Measurements from ENCODE around the gene MAN1C1.

Gene MAN1C1

DNA sequence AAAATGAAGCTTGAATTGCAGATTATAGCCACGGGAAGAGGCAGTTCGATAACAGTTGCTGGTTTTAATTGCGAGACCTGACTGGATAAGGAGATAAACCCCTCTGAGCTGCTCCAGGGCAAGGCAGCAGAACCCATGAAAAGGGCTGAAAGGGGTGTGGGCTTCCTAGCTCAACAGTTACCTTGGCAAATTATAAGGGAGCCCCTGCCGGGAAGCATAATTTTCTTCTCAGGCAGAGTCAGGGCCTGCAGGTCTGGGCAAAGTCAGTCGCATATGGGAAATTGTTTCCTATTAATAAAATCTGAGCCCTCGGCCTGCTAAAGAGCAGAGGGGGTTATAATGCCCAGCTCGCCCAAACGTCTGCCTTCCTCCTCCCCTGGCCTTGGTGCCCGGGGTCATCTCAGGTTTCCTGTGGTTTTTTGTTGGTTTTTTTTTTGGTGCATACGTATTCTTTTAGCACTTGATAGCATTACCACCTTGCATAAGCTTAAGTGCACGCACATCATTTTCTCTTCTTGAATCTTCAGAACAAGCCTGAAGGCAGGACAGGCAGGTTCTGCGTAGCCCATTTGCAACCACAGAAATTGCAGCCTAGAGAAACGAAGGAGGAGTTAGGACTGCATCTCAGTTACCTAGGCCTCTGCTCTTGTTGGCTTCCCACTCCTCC is 149.5 kb downstream of the MAN1C1 start:
- ATAC-seq = no peak

DNA sequence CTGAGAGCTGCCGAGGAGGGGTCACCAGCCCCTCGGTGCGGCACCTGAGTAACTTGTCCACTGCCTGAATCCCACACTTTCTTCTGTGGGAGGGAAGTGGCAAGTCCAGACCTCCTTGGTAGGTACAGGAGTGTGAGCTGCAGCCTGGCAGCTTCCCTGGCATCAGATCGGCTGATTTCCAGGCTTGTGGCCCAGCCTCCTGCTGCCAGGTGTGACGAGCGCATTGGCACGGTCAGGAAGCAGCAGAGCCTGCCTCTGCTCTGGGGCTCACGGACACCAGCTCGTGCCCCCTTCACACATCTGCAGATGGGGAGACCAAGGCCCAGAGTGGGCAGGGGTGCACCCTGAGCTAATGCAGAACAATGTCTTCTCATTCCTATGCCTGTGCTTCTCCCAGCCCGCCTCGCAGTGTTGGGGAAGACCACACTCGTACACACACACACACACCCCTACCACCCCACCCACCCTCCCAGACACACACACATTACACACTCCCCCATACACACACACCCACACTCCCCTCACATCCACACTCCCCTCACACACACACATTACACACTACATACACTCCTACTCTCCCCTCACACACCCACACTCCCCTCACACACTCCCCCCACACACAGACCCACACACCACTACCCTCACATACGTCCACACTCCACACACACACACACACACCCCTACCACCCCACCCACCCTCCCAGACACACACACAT is 150.3 kb downstream of the MAN1C1 start:
- ATAC-seq = no peak

DNA sequence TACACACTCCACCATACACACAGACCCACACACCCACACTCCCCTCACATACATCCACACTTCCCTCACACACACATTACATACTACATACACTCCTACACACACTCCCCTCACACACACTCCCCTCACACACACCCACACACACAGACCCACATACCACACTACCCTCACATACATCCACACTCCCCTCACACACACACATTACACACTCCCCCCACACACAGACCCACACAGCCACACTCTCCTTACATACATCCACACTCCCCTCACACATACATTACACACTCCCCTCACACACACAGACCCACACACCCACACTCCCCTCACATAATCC is 150.8 kb downstream of the MAN1C1 start:
- ATAC-seq = no peak

DNA sequence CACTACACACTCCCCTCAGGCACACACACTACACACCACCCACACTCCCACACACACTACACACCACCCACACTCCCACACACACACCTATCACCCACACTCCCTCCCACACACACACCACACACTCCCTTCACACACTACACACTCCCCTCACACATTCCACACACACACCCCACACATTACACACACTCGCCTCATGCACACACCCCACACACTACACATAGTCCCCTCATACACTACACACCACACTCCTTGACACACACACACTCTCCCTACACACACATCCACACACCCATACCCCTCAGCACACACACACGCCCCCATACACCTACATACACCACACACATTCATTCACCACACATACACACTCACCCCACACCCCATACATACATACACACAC is 152.4 kb downstream of the MAN1C1 start:
- no peak for ATAC-seq

DNA sequence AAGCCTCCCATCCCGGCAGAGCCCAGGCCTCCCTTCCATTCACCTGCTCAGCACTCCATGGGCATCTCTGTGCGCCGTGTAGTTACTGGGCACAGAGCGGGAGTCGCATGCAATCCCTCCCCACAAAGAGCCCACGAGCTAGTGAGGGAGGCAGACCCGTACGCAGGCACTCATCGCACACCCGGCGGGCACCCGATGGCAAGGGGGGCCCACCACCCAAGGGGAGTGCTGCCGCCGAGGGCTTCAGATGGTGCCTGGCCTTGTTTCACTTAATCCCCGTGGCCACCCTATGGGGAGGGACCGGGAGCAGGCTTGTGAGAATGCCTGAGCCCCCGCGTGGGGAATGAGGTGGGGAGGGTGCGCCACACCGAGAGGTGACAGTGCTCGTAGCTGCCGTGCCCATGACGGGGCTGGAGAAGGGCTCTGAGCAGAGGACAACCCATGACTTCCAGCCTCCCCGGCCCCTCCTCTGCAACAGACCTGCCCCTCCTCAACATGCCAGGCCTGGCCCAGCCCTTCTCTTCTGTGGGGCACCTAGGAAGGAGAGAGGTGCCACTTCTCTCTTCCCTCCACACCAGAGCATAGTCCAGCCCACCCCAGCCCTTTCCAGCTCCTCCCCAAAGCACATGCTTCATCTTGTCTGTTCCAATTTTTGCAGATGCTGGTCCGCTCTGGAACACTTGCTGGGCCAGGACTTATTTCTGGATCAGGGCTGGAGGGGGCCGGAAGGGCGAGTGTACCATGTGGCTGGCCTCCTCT is 153.2 kb downstream of the MAN1C1 start:
- ATAC-seq = no peak

DNA sequence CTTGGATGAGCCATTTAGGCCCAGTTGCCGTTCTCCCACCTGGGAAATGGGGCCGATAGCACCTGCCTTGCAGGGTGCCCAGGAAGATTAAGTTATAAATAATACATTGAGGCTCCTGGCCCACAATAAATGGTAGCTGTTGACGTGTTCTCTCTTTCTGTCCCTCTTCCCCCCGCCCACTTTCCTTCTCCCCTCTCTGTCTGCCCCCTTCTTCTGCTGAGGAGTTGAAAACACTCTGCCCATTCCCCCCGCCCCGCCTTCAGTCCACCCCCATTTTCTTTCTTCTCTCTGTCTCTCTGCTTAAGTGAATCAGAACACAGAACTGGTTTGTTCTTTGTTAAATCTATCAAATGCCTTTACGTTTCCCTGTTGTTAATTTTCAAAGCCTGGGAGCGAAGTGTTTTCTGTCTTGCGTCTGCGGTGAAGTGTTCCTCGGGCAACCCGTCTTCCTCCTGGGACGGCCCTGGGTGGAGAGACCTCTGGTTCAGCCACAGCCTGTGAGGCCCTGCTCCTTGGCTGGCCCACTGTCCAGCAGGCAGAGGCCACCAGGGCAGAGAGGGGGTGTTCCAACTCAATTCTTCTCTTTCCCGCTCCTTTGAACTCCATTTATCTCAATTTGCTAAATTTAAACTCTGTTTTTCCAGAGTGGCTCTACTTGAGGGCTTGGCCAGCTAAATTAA is 154.1 kb downstream of the MAN1C1 start:
- ATAC-seq = no peak

DNA sequence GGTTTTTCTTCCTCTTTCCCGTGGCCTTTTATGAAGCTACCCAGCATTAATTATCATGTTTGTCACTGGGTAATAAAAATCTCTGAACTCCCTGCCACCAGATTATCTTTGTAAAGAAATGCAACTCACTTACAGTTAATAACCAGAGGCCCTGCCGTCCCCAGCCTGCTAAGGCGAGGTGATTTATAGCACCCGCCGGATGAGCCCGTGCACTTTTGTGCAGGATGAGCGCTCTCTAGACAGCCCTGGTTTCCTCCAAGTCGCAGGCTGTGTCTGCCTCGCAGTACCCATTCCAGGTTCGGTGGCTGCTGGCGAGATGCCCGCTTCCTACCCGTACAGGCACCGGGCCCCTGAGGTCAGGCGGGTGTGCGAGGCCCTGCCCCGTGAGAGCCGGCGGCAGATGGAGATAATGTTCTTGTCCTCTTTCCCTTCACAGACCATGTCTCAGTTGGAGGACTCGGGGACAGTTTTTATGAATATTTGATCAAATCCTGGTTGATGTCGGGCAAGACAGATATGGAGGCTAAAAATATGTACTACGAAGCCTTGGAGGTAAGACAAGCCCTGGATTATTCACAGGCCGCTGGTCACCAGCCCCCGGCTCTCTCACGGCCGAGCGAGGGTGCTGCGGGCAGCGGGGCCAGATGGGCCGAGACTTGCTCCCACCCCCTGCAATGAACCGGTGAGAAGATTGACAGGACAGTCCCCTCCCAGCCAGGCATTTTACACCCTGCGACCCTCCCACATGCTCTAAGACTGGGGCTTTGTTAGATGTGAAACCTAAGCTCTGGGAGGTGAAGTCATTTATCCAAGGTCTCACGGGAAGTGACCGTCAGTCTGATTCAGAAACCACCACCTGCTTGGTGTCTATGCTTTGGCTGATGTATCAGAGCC is 154.9 kb downstream of the MAN1C1 start:
- no peak for ATAC-seq

DNA sequence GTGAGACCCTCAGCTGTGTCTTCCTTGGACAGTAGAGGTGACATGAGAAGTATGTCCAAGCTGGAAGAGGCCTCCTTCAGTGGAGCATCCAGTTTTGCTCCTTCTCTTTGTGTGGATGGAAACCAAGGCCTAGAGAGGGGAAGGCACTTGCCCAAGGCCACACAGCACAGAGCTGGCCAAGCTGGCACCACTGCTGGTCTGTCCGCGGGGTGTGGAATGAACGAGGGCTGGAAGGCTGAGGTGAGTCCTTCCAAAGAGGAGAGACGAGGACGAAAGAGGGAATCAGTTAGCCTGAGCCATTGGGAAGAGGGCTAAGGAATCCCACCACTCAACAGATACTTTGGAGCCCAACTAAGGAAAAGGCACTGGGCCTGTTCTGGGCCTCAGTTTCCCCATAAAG is 155.6 kb downstream of the MAN1C1 start:
- ATAC-seq = no peak

DNA sequence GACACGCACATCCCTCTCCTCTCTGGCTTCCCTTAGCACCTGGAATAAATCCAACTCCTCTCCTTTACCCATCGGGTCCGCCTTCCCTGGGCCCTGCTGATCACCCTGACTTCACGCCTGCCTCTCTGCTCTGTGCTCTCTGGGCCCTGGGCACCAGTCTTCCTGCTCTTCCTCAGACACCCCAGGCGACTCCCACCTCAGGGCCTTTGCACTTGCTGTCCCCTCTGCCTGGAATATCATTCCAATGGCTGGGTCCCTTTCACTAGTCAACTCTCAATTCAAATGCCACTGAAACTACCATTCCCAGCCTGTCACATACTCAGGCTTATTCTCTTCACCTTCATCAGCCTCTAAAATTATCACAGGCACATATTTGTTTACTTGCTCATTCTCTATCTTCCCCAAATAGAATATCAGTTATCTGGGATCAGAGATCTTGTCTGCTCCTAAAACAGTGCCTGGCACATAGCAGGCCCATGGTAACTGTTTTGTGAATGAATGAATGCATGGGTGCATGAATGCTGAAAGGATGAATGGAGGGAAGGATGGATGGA is 156.2 kb downstream of the MAN1C1 start:
- no peak for ATAC-seq

DNA sequence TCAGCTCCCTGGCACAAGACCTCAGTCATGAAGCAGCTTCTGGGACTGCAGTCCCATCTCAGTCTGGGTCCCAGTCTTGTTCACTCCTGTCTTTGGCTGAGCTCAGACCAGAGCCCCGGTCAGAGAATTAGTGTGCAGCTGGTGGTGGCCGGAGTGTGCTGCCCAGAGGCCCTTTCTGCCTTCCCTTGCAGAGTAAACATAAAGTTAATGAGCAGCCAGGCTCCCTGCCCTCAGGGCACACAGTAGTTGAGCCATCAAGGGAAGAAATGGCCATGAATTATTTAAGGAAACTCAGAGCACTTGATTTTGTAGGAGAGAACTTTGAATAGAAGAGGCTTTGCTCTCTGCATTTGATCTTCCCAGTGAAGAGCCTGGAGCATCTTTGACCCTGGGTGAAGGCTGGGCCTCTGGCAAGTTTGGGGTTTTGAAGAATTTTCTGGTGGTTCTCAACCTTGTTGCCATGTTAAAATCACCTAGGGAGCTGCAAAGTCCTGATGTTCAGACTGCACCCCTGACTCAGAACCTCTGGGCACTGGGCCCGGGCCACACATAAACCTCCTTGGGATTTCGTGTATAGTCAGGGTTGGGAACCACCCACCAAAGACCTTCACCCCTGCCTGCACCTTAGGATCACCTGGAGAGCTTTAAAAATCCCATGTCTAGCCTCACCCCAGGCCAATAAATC is 157.0 kb downstream of the MAN1C1 start:
- no peak for ATAC-seq

DNA sequence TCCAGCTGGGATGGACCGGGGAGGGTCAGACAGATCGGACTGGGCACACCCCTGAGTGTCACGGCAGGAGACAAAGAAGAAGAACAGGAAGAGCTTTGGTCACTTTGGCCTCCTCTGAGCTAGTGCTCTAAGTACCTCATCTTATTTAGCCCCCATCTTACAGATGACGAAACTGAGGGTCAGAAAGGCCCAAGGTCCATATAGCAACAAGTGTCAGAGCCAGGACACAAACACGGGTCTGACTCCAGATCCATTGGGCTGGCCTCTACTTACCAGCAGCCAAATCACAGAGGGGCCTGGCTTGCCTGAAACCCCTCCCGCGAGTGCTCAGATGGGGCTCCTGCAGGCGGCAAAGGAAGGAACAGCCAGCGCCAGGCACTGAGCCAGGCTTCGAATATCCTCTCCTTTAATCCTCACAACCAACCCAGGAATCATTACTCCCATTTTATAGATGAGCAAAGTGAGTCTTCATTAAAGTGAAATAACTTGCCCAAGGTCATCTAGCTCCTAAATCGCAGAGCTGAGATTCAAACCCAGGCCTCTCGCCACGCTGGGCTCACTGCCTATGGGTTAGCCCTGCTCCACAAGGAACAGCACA is 157.7 kb downstream of the MAN1C1 start:
- no peak for ATAC-seq

DNA sequence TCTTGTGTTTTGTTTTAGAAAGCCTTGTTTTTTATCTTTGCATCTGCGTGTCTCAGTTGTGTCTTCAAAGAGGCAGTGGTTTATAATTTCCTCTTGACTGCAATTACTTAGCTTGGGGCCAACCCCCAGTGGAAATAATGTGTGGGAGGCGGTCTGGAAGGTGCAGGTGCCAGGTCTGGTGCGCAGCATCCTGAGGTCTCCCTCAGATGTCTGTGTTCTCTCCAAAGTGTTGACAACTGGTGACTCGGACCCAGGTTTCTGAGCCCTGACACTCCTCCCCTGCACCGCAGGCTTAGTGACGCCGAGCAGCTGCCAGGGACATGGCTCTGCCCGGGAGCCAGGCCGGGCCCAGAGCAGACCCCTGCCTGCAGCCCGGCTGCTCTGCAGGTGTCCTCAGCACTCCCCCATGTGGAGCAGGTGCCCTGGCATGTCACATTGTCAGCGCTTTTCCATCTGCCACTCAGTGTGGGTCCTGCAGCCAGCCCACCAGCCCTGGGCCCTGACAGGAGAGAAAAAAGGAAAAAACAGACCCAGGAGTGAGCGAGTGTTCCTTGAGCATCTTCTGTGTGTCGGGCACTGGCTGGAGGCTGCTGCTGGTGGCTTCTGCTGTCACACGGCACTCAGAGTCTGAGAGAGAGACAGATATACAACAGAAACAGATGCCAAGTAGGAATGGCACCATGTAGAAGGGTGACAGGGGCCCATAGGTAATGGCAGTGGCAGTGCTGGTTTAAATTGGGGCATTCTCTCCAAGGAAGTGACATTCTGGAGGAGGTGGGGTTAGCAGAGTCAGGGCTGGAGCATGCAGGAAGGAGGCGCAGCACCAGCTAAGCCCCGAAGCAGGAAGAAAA is 158.6 kb downstream of the MAN1C1 start:
- peak; percentile 92 to 94 for ATAC-seq

DNA sequence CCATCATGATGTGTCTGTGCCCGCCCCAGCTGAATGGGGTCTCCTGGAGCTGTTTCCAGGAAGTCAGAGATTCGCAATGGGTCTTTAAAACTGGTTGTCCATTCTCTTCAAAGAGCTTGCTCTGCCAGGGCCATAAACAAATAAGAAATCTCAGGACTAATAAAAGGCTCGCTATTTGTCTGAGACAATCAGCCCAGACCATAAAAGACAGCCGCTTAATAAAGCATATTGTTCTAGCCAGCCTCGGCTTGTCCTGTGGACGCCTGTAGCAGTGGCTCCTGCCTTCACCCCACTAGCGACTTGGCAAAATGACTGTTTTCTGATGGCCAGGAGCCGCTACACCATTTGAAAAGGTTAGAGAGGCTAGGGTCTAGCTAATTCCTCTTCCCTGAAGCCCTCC is 162.8 kb downstream of the MAN1C1 start:
- no peak for ATAC-seq

DNA sequence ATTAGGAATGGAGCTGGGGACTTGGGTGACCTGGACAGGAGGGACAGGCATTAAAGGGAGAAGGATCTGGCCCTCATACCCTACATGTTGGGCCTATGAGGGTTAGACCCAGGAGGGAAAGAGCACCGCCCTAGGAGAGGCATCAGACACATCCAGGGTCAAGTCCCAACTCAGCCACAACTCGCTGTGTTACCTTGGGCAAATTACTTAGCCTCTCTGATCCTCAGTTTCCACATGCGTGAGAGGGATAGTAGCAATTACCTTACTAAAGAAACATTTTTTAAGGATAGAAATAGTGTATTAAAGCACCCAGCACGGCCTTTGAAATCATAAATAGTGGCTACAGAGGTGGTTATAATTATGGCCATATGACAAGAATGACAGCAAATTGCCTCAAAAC is 163.3 kb downstream of the MAN1C1 start:
- no peak for ATAC-seq

DNA sequence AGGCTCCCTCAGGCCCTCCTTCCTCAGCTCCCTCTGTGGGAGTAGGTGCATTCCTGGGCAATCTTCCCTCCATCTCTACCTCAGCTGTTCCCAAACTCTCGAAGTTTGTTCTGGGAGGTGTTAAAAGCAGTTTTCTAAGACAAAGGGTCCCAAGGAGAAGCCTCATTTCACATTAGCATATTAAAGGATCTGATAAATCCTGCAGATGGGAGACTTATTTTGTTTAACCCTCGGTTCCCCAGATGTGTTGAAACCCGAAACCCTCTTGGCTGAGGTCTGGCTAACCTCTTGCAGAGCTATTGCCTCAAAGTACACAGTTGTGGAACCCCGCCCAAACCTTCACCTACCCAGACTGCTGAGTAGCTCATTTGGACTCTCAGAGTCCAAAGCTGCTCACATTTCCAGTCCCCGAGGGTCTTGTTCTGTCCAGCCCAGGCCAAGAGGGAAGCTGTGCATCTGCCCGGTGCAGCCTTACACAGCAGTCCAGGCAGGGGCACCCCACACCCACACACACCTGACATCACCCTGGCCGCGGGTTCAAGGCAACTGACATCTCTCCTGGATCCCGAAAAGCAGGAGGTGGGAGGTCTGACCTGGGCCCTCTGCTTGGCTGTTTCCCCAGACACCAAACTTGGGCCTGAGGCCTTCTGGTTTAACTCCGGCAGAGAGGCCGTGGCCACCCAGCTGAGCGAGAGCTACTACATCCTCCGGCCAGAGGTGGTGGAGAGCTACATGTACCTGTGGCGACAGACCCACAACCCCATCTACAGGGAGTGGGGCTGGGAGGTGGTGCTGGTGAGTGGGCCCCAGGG is 163.9 kb downstream of the MAN1C1 start:
- ATAC-seq = no peak

DNA sequence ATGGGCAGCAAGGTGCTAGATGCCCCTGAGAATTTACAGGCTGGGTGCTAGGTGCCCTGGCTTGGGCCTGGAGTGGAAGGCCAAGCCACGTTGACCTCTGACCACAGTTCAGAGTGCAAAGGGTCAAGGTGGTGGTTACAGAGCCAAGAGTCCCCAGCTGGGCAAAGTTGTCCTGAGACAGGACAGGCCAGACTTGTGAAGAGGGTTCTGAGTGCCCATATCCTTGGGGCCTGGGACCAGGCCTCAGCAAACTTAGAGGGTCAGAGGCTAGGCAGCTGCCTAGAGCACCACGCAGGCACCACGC is 164.5 kb downstream of the MAN1C1 start:
- ATAC-seq = no peak

DNA sequence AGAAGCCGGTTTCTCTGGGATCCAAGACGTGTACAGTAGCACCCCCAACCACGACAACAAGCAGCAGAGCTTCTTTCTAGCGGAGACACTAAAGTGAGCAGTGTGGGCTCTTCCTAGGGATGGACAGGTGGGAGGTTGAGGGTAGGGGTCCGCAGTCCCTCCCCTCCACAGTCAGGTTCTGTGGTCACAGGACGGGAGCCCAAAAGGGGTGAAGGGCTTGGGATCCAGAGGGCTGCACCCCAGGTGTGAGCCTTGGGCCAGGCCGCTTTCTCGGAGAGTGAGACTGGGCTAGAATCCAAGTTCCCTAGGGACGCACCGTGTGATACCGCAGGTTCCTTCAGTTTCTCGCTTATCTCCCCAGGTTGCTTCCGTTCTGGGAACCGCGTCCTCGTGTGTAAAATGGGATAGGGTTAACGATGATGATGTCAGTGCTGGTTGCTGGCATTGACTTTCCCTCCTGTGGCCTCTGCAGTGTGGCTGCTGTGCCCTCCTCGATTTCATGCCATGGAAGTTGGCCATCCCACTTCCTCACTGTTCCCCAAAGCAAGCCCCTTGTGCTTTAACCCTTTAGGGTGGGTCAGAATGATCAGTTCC is 166.1 kb downstream of the MAN1C1 start:
- ATAC-seq = no peak

DNA sequence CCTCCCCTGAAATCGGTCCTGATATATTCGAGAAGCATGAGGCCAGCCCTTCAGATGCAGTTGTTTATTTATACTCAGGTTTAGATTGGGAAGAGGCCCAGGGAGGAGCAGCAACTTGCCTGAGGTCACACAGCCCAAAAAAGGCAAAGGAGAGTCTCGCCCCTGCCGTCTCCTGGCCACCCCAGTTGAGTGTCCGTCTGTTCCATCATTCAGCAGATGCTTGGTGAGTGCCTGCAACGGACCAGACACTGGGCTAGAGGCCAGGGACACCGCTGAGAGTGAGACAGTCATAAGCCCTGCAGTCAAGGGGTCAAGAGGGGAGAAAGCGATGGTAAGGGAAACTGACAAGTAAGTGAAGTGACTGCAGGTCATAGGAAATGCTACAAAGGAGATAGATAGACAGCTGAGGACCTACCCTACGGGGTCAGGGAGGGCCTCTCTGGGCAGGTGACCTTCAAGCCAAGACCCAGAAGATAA is 168.0 kb downstream of the MAN1C1 start:
- ATAC-seq = no peak
